Body of pancreas (tissue), 4 donors: ENCODE data around the gene ETFBKMT.
"Not testable (repeated sequence)": the region's sequence is repeated elsewhere in the genome, so short reads cannot be mapped to it uniquely, and the experiment has no call there.

Source experiments
- POLR2A ChIP-seq, 3 donors: fragments of 450-650 bp; IDR thresholded peaks; one replicate each; pipeline ENCODE4 v1.6.1; 2016; ENCODE audit warnings: antibody characterized with exemption in 3 of 3, mild to moderate bottlenecking in 2 of 3
- TF ChIP-seq, protein P1 (sequence below), 7 experiments: fragments of 450-650 bp in 4 of 7; fragments of 200-600 bp in 3 of 7; sonication (generic) in 3 of 7; IDR thresholded peaks; one replicate each; pipeline ENCODE4 v1.5.1; 2016 to 2019; ENCODE audit warnings: antibody characterized with exemption in 7 of 7

- TF ChIP-seq POLR2A (IDR thresholded peaks at IDR 0.05): not testable (repeated sequence)
- TF ChIP-seq, protein P1, sequence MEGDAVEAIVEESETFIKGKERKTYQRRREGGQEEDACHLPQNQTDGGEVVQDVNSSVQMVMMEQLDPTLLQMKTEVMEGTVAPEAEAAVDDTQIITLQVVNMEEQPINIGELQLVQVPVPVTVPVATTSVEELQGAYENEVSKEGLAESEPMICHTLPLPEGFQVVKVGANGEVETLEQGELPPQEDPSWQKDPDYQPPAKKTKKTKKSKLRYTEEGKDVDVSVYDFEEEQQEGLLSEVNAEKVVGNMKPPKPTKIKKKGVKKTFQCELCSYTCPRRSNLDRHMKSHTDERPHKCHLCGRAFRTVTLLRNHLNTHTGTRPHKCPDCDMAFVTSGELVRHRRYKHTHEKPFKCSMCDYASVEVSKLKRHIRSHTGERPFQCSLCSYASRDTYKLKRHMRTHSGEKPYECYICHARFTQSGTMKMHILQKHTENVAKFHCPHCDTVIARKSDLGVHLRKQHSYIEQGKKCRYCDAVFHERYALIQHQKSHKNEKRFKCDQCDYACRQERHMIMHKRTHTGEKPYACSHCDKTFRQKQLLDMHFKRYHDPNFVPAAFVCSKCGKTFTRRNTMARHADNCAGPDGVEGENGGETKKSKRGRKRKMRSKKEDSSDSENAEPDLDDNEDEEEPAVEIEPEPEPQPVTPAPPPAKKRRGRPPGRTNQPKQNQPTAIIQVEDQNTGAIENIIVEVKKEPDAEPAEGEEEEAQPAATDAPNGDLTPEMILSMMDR (IDR thresholded peaks at IDR 0.05): not testable (repeated sequence)
Observed at GRCh38 chr12:31669582-31669981, 10.1 kb downstream of the ETFBKMT start.
